AG09309 (cell line): Measurements from ENCODE around the gene TTF1.

Experiments
- DNase-seq: peaks from one replicate; pipeline ENCODE4 v3.0.0-alpha.2; 2010; ENCODE audit warnings: low read depth
- H3K4me3 ChIP-seq: 2 replicates; pipeline ENCODE4 v1.5.1; 2011; ENCODE audit warnings: mild to moderate bottlenecking, low read depth, low read length, moderate library complexity; ENCODE audit not compliant: control insufficient read depth
- CTCF ChIP-seq: IDR thresholded peaks from 2 replicates; pipeline ENCODE4 v1.5.1; 2011; ENCODE audit warnings: mild to moderate bottlenecking, low read depth, low read length, inconsistent platforms; ENCODE audit not compliant: insufficient read depth, control insufficient read depth; ENCODE audit errors: missing control alignments

The TTF1 gene

DNA sequence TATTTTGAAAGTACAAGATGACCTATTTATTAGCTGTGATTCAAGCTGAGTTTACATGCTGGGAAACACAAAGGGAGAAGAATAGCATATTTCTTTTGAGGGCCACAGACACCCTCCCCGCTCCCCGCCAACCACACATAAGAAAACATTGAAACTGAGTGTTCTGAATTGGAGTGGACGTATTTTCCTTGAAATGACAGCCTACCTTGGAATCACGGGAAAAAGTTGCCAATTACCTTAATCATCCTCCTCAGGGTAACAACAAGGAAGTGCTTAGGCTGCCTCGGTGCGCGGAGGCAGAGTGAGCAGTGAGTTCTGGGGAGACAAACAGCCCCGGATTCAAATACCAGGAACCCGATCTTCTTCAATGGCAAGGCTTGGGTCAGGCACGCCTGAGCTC is 34.8 kb upstream of the TTF1 start:
- DNase-seq, result no peak
- H3K4me3 ChIP-seq, result no peak overlapping the region
- no peak for TF ChIP-seq CTCF

DNA sequence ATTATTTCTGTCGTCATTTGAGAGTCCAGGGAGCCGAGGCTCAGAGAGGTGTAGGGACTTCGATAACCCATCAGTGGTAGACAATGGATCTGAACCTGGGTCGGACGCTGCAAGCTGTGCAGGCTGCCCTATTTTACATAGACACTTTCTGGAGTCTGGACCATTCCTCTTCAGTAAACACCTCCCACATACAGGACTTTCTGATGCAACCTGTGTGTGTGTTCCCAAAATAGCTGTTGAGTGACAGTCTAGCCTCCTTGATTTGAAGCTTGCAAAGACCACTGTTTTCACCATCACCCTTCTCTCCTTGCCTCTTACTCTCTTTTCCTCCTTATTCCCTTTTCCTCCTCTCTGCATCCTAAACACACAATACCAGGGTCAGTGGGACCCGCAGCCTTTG is 34.1 kb upstream of the TTF1 start:
- DNase-seq, result no peak
- H3K4me3 ChIP-seq, result no peak overlapping the region
- no peak for TF ChIP-seq CTCF

- TF ChIP-seq CTCF, result no peak
- no peak for DNase-seq
- H3K4me3 ChIP-seq, result no peak overlapping the region
Observed at GRCh38 chr9:132439153-132439552, 32.5 kb upstream of the TTF1 start.

GRCh38 chr9:132434881-132435280 is 28.2 kb upstream of the TTF1 start:
- H3K4me3 ChIP-seq, result no peak overlapping the region
- no peak for TF ChIP-seq CTCF
- DNase-seq, result no peak

DNA sequence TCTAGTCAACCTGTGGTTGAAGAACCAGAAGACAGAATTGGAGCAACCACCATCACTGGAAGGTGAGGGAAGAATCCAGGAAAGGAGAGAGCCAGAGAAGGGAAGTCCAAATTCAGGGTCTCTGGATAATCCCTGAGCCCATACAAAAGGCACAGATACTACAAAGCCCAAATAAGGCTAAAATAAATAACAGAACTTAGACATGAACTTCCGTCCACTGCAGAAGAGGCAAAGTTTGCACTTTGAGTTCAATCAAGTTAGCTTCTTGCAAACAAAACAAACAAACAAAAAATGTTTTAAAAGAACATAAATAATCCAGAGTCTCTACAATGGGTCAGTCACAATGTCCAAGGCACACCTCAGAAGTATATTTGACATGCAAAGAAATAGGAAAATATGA is 24.4 kb upstream of the TTF1 start:
- H3K4me3 ChIP-seq, result no peak overlapping the region
- no peak for TF ChIP-seq CTCF
- no peak for DNase-seq

GRCh38 chr9:132426639-132427414 is 20.2 kb upstream of the TTF1 start:
- DNase-seq, result no peak

More at GRCh38 chr9:132426639-132427414, 20.2 kb upstream of the TTF1 start:
- no peak for TF ChIP-seq CTCF
- H3K4me3 ChIP-seq, result no peak overlapping the region
